Measurements from ENCODE around the gene OPCML. TPM values are rescaled to one million over a fixed set of nuclear protein-coding genes. Genes with fewer than 3 reads are reported as not detected.
A peak's percentile ranks its signal among the peaks of the same experiment; 100 is the strongest.

Gene OPCML
- total and polyA plus RNA-seq, 2 experiments from 2014 or later = 1.2 to 4.4 TPM

DNA sequence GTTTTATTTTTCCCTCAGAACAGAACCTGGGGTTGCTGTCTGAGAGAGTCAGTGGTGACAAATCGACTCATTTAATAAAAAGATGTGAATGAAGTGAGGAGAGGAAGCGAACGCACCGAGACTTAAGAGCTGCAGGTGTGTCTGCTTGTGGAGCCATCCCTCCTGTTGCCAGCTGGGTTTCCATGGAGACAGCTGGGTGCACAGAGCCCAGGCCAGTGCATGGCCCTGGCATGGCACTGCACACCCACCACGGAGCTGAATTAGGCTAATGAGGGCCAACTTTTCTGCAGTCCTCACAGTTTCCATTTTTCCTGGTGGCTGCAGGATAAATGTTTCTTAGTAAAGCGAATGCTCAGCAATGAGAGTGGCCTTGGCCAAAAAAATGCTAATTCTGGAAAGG, 750.2 kb downstream of the OPCML start:
- ATAC-seq = no peak
- H4K20me1 ChIP-seq (replicated peaks; ENCODE audit: insufficient read depth) = no peaks in the 10 kb centered on the region
- Mint-ChIP-seq H3K4me3 (no peak overlapping the region), H3K27me3 (ENCODE audit: insufficient read depth, low read depth, poor library complexity) (peaks cover 4% of the 10 kb centered on the region), H3K4me1 (peaks cover 62% of the 10 kb centered on the region), H3K36me3 (ENCODE audit: low read depth) (no peaks in the 10 kb centered on the region), H3K9me3 (no peaks in the 10 kb centered on the region), H3K27ac (no peak overlapping the region)
- H3K27ac ChIP-seq (ENCODE audit: low read depth) = no peak overlapping the region
- H3K4me1 ChIP-seq (ENCODE audit: insufficient read depth) = peaks cover 58% of the 10 kb centered on the region
- H3K79me2 ChIP-seq (replicated peaks; ENCODE audit: insufficient read depth) = no peaks in the 10 kb centered on the region
- no peak overlapping the region for H2AFZ ChIP-seq
- no peaks in the 10 kb centered on the region for H3K36me3 ChIP-seq (ENCODE audit: insufficient read depth)
- H3K27me3 ChIP-seq (ENCODE audit: insufficient read depth) = no peaks in the 10 kb centered on the region
- no peaks in the 10 kb centered on the region for H3K9me2 ChIP-seq (ENCODE audit: insufficient read depth)
- no peak overlapping the region for H3K4me2 ChIP-seq
- no peak overlapping the region for H3K4me3 ChIP-seq
- no peak for DNase-seq (ENCODE audit: low spot score)
- H3F3A ChIP-seq (replicated peaks; ENCODE audit: low read depth) = no peaks in the 10 kb centered on the region
- TF ChIP-seq ZNF331 (CRISPR knock-in tag; IDR thresholded peaks at IDR 0.05; ENCODE audit: low read depth) = no peak
- TF ChIP-seq EZH2phosphoT487 (IDR thresholded peaks at IDR 0.05; ENCODE audit: unreplicated experiment) = no peak
- TF ChIP-seq STAT1 (IDR thresholded peaks at IDR 0.05; ENCODE audit: unreplicated experiment) = no peak
- no peak for TF ChIP-seq POLR2AphosphoS5 (IDR thresholded peaks at IDR 0.05; ENCODE audit: low read depth)
- TF ChIP-seq NANOG (IDR thresholded peaks at IDR 0.05; ENCODE audit: borderline replicate concordance) = no peak

DNA sequence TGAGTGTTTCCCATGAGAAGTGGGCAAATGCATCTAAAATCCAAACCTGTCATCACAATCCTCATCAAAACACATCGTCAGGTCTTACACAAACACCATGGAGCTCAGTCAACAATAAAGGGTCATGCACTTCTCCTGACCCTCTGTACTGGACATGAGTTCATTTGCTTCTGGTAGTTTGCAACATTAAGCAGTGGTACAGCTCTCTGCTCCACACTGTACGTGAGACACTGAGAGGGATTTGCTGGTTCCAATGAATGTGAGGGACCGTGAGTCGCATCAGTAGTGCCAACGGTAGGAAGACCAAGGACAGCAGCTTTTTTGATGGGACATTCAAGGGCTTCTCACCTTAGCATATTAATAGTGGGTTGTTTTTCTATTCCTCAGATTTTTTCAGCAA, 752.3 kb downstream of the OPCML start:
- Histone ChIP-seq H3K4me1 (ENCODE audit: insufficient read depth) (peaks cover 40% of the 10 kb centered on the region), H4K20me1 (replicated peaks; ENCODE audit: insufficient read depth) (no peaks in the 10 kb centered on the region), H3F3A (replicated peaks; ENCODE audit: low read depth) (no peaks in the 10 kb centered on the region), H3K79me2 (replicated peaks; ENCODE audit: insufficient read depth) (no peaks in the 10 kb centered on the region), H3K27me3 (ENCODE audit: insufficient read depth) (no peaks in the 10 kb centered on the region), H2AFZ (peak overlapping the region; percentile 60; the same call in 1 of the 2 replicates), H3K4me2 (peak overlapping the region; percentile 11; the same call in 1 of the 2 replicates), H3K36me3 (ENCODE audit: insufficient read depth) (no peaks in the 10 kb centered on the region), H3K9me2 (ENCODE audit: insufficient read depth) (no peaks in the 10 kb centered on the region), H3K27ac (ENCODE audit: low read depth) (no peak overlapping the region), H3K4me3 (no peak overlapping the region)
- Mint-ChIP-seq H3K27ac (no peak overlapping the region), H3K4me1 (peaks cover 45% of the 10 kb centered on the region), H3K9me3 (no peaks in the 10 kb centered on the region), H3K4me3 (no peak overlapping the region), H3K36me3 (ENCODE audit: low read depth) (no peaks in the 10 kb centered on the region), H3K27me3 (ENCODE audit: insufficient read depth, low read depth, poor library complexity) (peaks cover 4% of the 10 kb centered on the region)
- DNase-seq (ENCODE audit: low spot score) (no peak), ATAC-seq (peak; percentile 35; the same call in 2 of the 3 replicates)
- no peak for TF ChIP-seq STAT1 (IDR thresholded peaks at IDR 0.05; ENCODE audit: unreplicated experiment)
- TF ChIP-seq, protein P1, sequence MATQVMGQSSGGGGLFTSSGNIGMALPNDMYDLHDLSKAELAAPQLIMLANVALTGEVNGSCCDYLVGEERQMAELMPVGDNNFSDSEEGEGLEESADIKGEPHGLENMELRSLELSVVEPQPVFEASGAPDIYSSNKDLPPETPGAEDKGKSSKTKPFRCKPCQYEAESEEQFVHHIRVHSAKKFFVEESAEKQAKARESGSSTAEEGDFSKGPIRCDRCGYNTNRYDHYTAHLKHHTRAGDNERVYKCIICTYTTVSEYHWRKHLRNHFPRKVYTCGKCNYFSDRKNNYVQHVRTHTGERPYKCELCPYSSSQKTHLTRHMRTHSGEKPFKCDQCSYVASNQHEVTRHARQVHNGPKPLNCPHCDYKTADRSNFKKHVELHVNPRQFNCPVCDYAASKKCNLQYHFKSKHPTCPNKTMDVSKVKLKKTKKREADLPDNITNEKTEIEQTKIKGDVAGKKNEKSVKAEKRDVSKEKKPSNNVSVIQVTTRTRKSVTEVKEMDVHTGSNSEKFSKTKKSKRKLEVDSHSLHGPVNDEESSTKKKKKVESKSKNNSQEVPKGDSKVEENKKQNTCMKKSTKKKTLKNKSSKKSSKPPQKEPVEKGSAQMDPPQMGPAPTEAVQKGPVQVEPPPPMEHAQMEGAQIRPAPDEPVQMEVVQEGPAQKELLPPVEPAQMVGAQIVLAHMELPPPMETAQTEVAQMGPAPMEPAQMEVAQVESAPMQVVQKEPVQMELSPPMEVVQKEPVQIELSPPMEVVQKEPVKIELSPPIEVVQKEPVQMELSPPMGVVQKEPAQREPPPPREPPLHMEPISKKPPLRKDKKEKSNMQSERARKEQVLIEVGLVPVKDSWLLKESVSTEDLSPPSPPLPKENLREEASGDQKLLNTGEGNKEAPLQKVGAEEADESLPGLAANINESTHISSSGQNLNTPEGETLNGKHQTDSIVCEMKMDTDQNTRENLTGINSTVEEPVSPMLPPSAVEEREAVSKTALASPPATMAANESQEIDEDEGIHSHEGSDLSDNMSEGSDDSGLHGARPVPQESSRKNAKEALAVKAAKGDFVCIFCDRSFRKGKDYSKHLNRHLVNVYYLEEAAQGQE (IDR thresholded peaks at IDR 0.05; ENCODE audit: unreplicated experiment) = peak; percentile 43

DNA sequence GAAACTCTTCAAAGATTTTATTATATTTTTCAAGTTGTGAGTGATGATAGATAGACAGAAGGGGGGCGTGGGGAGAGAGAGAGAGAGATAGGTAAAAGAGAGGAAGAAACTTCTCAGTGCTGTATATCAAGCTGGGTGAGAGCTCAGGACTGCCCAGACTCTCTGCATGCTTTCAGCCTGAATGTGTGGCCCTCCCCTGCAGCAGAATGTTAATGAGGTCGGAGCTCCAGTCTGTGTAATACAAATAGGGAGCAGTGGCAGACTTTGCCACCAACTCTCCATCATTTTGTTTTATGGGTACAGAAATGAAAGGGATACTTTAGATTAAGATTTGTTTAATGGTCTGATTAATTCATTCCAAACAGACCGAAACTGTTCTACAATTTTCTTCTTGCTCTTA, 752.8 kb downstream of the OPCML start:
- Histone ChIP-seq H3K79me2 (replicated peaks; ENCODE audit: insufficient read depth) (no peaks in the 10 kb centered on the region), H3K36me3 (ENCODE audit: insufficient read depth) (no peaks in the 10 kb centered on the region), H3K27ac (ENCODE audit: low read depth) (no peak overlapping the region), H4K20me1 (replicated peaks; ENCODE audit: insufficient read depth) (no peaks in the 10 kb centered on the region), H3F3A (replicated peaks; ENCODE audit: low read depth) (no peaks in the 10 kb centered on the region), H3K4me3 (no peak overlapping the region), H3K9me2 (ENCODE audit: insufficient read depth) (no peaks in the 10 kb centered on the region), H3K4me2 (peak overlapping the region; percentile 11; the same call in 1 of the 2 replicates), H3K4me1 (ENCODE audit: insufficient read depth) (peaks cover 40% of the 10 kb centered on the region), H3K27me3 (ENCODE audit: insufficient read depth) (no peaks in the 10 kb centered on the region), H2AFZ (no peak overlapping the region)
- Mint-ChIP-seq H3K27me3 (ENCODE audit: insufficient read depth, low read depth, poor library complexity) (peaks cover 4% of the 10 kb centered on the region), H3K9me3 (no peaks in the 10 kb centered on the region), H3K4me3 (no peak overlapping the region), H3K36me3 (ENCODE audit: low read depth) (no peaks in the 10 kb centered on the region), H3K27ac (no peak overlapping the region), H3K4me1 (peaks cover 42% of the 10 kb centered on the region)
- peak; percentile 48 for DNase-seq (ENCODE audit: low spot score)
- peak; percentile 93 for ATAC-seq
- TF ChIP-seq ZNF331 (CRISPR knock-in tag; IDR thresholded peaks at IDR 0.05; ENCODE audit: low read depth) (no peak), ZNF114 (CRISPR knock-in tag; IDR thresholded peaks at IDR 0.05) (no peak), POLR2AphosphoS5 (IDR thresholded peaks at IDR 0.05; ENCODE audit: low read depth) (no peak), NANOG (IDR thresholded peaks at IDR 0.05; ENCODE audit: borderline replicate concordance) (no peak), EZH2phosphoT487 (IDR thresholded peaks at IDR 0.05; ENCODE audit: unreplicated experiment) (no peak), JUNB (IDR thresholded peaks at IDR 0.05; ENCODE audit: unreplicated experiment) (no peak)
- TF ChIP-seq, protein P2, sequence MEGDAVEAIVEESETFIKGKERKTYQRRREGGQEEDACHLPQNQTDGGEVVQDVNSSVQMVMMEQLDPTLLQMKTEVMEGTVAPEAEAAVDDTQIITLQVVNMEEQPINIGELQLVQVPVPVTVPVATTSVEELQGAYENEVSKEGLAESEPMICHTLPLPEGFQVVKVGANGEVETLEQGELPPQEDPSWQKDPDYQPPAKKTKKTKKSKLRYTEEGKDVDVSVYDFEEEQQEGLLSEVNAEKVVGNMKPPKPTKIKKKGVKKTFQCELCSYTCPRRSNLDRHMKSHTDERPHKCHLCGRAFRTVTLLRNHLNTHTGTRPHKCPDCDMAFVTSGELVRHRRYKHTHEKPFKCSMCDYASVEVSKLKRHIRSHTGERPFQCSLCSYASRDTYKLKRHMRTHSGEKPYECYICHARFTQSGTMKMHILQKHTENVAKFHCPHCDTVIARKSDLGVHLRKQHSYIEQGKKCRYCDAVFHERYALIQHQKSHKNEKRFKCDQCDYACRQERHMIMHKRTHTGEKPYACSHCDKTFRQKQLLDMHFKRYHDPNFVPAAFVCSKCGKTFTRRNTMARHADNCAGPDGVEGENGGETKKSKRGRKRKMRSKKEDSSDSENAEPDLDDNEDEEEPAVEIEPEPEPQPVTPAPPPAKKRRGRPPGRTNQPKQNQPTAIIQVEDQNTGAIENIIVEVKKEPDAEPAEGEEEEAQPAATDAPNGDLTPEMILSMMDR (conservative IDR thresholded peaks at IDR 0.05; ENCODE audit: low read depth in 2 of 2) = no peak

Data from GM23338 (cell line).